ENCODE measurements around the gene TAGLN3.

GRCh38 chr3:111968319-111969054, 30.2 kb upstream of the TAGLN3 start:
- TF ChIP-seq EZH2 (IDR thresholded peaks at IDR 0.05; ENCODE audit: borderline replicate concordance, low read depth, low read length, poor library complexity, severe bottlenecking) (no peak), CTCF (conservative IDR thresholded peaks at IDR 0.05; ENCODE audit: low read depth, low read length) (no peak)
